ENCODE measurements around the gene RAF1.
"Not testable (repeated sequence)": the region's sequence is repeated elsewhere in the genome, so short reads cannot be mapped to it uniquely, and the experiment has no call there.

RAF1 gene

DNA sequence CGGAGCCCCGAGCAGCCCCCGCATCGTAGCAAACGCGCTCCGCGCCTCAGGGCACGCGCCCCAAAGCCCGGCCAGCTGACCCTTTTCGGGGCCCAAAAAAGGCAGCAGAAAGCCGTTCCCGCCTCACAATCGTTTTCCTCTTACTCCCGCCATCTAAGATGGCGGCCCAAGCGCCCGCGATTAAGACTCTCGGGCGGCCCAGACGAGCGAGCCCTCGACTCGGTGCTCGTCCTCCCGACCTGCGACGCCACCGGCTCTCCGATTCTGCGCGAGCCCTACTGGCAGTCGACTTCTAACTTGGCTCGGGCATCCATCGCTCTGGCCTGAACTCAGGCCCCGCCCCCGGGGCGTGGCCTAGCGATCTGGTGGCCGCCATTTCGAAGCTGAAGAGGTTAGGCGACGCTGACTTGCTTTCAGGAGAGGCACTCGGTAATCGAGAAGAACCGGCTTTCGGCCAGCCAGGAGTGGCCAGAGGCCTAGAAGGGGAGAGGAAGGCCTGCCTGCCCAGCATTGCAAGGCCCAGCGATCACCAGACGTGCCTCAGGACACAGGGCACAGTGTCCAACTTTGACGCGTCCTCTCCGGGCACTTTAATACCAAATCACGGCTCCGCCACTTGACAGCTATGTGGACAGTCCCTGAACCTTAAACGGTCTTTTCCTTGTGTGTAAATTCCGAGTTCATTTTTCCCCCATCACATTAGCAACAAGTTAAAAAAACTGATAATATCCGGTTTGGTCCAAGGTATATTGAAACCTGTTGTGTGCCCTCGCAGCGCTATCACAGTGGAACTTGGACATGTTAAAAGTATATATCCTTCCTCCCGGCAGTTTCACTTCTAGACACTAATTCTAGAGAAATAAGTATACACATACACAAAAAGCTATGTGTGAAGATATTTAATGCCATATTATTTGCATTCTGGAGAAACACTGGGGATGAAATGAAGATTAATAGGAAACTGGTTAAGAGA, at the start of gene RAF1:
Gene RAF1, minus strand, starts transcription at position 182 of the 973 bp plus-strand sequence. CDS start 45,396 bp downstream, outside the sequence.
- peak; percentile 96 for DNase-seq

DNA sequence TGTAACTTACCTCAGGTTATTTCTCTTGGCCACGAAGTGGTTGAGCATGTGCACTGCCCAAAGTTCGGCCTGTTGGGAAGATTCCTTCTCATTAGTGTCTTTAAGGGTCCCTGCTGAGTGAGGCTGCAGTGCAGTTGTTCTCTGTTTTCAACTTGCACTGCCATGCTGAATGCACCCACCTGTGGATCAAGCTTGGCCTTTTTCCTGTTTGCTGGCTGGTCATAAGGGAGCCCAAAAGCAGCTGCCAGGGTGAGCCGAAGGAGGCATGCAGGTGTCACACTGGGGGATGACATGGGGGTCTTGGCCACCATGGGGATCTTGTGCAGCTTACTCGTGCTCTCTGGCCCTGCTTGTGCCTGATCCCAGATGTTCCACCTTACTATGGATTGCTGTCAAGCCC, 46.1 kb upstream of the RAF1 start:
- DNase-seq, result no peak

DNA sequence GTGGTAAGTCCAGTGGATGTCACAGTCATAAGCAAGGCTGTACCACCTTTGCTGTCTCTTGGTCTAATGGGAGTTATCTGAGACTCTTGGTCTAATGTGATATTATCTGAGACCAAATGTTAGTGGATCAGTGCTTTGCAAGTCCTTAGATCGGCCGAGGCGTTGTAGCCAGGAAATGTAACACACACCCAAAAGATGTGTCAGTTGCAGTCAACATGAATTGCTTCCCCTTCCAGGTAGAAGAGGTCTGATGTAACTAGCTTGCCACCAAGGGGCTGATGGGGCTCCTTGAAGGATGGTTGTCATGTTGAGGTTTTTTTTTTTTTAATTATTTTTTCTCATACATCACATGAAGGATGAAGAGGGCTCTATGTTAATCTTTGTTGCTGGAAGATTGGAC, 45.4 kb upstream of the RAF1 start:
- no peak for DNase-seq

DNA sequence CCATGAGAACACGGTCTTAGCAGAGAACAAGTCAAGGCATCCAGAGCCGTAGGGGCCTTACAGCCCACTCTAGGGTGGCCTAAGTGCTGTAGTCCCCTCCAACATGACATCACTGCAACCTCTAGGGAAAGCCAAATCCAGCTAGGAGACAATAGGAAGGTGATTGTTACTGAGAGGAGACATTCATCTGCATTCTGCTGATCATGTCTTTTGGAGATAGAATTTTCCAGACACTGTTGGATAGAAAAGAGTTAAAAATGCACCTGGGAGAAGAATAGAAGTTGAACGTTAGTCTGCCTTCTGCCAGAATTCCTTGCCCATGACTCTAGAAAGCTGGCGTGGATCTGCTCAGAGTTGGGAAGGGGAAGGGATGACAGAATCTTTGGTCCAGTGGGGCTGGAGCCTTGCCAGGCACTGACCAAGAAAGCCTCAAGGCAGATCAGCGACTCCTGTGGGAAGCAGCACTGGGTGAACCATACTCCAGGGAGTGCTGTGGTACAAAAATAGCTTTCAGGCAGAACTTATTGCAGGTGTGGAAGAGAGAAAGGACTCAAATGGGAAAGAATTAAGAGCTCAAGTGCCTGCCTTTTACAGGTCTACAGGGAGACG, 44.8 kb upstream of the RAF1 start:
- peak; percentile 20 for DNase-seq

DNA sequence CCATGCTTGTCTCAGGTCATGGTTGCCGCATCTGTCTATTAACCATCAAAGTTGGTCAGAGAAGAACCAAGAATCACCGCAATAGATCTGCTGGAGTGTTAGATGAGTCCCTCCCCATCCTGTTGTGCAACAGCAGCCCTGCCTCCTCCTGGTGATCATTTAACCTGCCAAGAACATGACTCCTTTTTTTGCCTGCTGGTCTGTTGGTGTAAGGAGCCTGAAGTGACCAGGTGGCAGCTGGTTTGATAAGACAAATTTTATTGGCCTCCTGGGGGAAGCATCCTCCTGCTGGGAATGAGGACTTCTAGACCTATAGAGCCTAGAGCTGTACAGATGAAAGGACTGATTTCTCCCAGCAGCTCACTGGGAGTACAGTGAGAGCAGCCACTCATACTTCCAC, 43.5 kb upstream of the RAF1 start:
- no peak for DNase-seq

DNA sequence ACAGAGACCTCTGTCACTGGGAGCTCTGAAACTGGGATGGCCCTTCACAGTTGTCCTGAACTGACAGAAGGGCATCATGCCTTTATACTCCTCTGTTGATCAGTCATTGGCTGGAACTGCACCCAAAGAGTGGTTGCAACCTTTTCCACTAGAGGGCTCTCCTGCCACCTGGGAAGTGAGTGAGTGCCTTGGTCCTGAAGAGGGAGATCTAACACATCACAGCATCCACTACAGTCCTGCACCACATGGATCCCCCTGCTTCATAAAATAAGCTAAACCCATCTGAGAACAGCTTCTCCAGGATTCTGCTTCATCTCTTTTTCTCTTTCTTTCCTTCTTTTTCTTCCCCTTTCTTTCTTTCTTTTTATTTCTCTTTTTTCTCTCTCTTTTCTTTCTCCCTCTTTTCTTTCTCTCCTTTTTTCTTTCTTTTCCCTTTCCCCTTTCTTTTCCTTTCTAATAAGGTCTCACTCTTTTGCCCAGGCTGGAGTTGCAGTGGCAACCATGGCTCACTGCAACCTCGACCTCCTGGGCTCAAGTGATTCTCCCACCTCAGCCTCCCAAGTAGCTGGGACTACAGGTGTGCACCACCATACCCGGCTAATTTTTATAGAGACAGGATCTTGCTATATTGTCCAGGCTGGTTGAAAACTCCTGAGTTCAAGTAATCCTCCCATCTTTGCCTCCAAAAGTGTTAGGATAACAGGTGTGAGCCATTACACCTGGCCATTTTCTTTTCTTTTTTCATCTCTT, 42.8 kb upstream of the RAF1 start:
- DNase-seq, result peak; percentile 14

DNA sequence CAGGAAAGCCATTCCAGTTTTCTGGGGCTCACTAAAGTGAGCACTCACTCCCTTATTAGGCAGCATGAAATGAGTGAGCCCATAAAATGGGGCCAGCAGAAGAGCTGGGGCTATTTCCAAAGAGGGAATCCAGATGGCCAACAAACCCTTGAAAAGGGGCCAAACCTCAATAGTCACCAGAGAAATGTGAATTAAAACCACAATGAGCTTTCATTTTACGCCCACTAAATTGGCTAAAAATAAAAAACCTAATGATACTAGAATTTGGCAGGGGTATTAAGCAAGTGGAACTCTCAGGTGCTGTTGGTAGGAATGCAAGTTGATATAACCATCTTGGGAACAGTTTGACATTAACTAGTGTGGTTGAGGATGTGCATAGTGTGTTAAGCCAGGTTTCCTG, 42.1 kb upstream of the RAF1 start:
- DNase-seq, result no peak

DNA sequence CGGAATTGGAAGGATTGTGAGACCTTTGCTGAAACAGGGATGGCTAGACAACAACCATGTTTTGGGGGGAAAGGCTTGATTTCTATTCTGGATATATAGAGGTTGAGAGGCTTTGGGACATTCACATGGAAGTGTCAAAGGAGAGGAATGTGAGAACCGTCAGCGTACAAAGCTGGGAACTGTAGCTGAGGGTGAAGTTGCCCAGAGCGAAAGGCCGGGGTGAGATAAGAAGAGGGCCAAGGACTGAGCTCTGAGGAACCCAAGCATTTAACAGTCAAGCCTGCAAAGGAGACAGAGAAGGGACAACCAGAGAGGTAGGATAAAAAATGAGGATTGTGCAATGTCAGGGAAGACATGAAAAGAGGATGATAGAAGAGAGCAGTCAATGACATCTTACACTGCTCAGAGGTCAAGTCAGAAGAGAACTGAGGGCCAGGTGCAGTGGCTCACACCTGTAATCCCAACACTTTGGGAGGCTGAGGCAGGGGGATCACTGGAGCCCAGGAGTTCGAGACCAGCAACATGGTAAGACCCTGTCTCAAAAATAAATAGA, 41.5 kb upstream of the RAF1 start:
- no peak for DNase-seq

DNA sequence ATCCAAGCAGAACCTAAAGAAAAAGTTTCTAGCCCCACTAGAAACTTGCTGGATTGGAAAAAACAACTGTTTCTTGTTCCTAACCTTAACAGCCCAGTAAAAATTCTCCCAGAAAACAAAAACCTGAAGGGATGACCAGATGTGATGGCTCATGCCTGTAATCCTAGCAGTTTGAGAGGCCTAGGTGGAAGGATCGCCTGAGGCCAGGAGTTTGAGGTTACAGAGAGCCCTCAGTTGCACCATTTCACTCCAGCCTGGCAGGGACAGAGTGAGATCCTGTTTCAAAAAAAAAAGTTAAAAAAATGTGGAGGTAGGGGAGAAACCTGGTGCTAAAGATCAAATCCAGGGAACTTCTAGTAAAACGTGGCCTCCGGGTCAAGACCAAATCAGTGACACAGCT, 38.6 kb upstream of the RAF1 start:
- no peak for DNase-seq

DNA sequence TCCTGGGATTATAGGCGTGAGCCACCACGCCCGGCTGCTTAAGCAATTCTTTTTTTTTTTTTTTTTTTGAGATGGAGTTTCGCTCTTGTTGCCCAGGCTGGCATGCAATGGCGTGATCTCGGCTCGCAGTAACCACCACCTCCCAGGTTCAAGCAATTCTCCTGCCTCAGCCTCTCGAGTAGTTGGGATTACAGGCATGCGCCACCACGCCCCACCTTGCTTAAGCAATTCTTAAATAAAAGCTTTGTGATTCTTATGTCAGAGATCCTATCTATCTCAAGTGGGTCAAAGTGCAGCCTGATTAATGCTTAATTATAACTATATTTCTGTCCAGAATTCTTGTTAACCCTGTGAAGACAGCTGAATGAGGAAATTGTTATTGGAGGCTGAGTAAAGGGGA, 37.7 kb upstream of the RAF1 start:
- DNase-seq, result not testable (repeated sequence)

DNA sequence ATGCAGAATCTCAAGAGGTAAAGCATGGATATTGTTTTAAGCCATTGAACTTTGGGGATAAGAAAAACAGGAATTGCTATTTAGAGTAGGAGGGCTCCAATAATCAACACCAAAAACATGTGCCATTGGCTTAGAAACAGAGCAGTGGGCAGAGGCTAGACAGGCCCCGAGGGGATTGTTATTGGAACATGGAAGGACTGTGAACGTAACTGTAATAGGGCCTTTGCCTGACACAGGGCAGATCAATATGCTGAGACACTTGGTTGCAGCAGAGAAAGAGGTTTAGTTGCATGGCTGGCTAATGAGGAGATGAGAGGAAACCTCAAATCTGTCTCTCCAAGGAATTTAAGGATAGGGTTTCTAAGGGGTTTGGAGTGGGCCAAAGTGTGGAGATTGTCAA, 36.9 kb upstream of the RAF1 start:
- DNase-seq, result no peak

DNA sequence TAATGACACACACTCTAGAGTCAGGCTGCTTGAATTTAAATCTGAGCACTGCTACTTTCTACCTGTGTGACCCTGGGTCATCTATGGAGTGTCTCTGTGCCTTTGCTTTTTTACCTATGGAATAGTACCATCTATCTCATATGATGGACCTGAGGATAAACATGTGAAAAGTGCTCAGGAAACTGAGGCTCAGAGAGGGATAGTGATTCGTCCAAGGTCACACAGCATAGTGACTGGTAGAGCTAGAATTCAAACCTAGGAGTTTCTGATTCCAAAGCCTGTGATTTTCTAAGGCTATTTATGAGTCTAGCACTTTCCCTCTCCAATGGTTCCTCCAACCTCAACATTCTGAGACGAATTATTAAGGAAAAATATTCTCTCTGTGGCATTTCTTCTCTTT, 32.0 kb upstream of the RAF1 start:
- DNase-seq, result no peak

DNA sequence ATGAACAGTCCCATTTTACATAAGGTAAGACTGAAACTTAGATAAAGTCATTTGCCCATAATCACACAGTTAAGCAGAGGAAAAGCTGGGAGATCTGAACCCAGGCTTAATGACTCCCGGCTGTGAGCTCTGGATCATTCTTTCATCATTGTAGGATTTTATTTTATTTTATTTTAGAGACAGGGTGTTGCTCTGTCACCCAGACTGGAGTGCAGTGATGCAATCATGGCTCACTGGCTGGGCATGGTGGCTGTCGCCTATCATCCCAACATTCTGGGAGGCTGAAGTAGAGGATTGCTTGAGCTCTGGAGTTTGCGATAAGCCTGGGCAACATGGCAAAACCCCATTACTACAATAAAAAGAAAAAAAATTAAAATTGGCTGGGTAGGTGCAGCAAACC, 31.2 kb upstream of the RAF1 start:
- DNase-seq, result no peak

DNA sequence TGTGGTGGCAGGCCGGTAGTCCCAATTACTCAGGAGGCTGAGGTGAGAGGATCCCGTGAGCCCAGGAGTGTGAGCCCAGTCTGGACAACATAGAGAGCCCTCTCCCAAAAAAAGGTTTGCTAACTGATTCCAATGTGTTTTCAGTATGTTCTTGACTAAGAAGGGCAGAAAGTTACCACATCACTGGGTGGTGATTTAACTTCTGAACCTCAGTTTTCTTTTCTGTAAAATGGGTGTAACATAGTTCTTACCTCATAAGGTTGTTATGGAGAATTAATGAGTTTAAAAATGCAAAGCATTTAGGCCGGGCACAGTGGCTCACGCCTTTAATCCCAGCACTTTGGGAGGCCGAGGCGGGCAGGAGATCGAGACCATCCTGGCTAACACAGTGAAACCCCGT, 28.5 kb upstream of the RAF1 start:
- DNase-seq, result no peak

DNA sequence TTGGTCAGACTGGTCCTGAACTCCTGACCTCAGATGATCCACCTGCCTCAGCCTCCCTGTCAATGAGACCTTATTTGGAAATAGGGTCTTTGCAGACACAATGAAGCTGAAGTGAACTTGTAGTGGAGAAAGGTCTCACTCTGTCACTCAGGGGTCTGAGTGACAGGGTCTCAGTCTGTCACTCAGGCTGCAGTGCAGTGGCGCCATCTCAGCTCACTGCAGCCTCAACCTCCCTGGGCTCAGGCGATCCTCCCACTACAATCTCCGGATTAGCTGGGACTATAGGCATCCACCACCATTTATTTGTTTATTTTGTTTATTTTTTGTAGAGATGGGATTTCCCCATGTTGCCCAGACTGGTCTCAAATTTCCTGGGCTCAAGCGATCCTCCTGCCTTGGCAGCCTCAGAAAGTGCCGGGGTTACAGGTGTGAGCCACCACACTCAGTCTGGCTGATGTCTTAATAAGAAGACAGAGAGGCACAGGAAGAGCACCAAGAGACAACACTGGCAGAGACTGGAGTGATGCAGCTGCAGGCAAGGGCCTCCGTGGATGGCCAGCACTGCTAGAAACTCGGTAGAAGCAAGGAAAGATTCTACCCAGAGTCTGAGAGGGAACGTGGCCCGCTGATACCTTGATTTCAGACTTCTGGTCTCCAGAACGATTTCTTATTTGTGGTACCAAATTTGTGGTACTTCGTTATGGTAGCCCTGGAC, 26.2 kb upstream of the RAF1 start:
- no peak for DNase-seq

DNA sequence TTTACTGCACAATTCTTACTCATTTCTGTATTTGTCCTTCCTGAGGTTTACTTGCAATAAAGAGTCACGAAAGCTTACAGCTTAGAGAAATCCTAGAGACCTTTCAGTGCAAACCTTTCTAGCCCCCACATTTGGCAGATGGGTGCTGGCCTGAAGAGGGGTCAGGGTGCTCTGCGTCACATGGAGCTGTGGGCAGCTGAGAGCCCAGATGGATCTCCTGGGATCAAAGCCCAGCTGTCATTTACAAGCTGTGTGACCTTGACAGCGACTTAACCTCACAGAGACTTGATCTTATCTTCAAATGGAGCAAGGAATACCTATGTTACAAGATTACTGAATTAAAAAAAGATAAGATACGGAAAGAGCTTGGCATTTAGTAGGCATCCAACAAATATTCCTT, 24.0 kb upstream of the RAF1 start:
- no peak for DNase-seq

DNA sequence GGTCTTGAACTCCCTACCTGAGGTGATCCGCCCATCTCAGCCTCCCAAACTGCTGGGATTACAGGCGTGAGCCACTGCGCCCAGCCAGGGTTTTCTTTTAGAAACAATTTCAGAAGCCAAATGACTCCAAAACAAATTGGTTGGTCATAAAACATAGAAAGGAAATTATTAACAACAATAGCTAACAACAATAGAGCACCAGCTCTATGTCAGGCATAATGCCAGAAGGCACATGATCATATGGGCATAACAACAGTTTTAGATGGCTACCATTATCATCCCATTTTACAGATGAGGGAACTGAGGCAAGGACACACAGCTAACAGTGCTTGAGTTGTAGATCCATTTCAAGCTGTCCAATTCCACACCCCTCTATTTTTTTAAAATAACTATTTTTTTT, 22.2 kb upstream of the RAF1 start:
- DNase-seq, result no peak

DNA sequence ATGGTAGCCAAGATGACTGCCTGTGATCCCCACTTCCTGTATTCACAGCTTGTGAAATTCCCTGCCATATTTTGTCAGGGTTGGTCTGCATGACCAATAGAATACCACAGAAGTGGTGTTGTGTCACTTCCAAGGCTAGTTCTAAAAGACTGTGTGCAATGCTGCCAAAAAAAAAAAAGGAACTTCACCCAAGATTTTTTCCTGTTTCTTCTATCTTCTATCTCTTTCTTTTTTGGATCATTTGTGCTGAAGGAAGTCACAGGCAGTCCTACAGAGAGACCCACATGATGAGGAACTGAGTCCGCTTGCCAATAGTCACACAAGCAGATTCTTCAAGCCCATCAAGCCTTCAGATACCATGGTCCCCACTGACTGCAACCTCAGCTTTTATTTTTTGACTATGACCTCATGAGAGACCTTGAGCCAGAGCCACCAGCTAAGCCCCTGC, 18.1 kb upstream of the RAF1 start:
- DNase-seq, result no peak

DNA sequence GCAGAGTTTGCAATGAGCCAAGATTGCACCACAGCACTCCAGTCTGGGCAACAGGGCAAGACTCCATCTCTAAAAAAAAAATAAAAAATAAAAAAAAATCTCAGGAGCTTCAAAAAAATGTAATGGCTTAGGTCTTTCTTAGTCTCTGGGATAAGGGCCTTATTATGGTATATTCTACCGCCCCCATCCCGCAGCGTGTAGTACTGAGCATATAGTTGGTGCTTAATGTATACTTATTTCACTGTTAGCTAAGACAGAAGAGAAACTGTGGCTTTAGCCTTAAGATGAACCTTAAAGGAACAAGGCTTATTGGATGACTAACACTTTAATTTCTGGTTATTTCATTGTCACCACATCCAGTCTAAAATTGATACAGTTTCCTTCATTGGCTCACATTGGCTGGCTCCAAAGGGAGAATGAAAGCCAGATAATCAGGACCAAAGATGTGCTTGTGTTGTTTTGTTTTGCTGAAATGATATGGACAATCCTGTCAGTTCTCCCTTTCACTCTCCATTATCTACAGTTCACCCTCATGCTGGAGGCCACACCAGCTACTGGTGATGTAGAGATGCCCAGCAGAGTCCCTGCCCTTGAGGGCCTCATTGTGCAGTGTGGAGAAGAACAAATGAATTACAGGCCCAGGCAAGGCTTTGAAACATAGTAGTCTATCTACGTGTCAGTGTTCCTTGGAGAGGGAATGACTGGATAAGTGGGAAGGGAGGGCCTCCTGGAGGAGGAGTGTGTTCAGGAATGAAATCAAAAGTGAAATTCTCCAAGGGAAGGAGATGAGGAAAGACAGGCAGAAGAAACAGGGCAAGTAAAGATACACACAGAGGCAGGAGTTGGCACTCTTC, 17.4 kb upstream of the RAF1 start:
- no peak for DNase-seq

DNA sequence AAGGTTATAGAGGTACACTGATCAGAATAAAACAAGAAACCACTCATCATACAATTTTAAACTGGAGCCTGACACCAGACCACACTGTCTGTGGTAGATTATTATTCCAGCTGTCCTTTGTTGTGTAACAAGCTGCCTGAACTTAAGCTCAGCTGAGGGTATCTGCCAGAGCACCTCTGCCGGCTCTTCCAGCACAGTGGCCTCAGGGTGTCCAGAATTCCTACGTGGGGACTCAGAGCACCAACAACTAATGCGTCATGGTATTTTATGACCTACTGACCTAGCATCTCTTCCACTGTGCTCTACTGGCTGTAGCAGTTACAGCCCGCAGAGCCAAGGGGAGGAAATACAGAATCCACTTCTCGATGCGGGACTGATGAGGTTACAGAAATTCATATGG, 15.6 kb upstream of the RAF1 start:
- no peak for DNase-seq

DNA sequence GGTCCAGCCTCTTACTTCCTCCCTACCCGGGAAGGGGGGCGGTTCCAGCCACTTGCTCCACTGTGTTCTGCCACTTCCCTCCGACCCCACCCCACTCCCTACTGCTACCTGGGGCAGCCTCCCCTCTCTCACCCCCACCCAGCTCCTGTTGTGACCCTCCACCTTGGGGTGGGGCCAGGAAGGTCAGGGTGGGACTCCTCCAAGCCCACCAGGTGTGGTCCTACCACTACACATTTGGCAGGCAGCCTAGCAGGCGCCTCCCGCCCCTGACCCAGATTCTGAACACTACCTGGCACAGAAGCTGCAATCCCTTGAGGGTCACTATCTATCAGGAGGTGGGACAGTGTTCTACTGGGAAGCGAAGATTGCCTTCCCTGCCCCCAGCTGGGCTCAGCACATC, 13.7 kb upstream of the RAF1 start:
- DNase-seq, result no peak
